Stimulated activated effector memory CD8-positive, alpha-beta T cell treated with anti-CD3 and anti-CD28 coated beads, Interleukin-12 subunit alpha, Interleukin-12 subunit beta, amount 100 ng/mL, for 72 hours (primary cell): Measurements from ENCODE around the gene RAB2B.
"Not testable (repeated sequence)": the region's sequence is repeated elsewhere in the genome, so short reads cannot be mapped to it uniquely, and the experiment has no call there.

Experiments used
- ATAC-seq: fragments of 150-1000 bp; cut with Tn5 transposase; 2 replicates; pipeline ENCODE4 v1.10.0; 2021
- DNase-seq, 2 donors: peaks; one replicate each; pipeline ENCODE4 v3.0.0; 2021 to 2022; ENCODE audit warnings: low spot score in 2 of 2
- H3K27ac Mint-ChIP-seq: one replicate; pipeline ENCODE4 v1.8.0; 2022; ENCODE audit warnings: mild to moderate bottlenecking, mixed read lengths
- H3K36me3 Mint-ChIP-seq: one replicate; pipeline ENCODE4 v1.8.0; 2022; ENCODE audit warnings: mild to moderate bottlenecking, mixed read lengths
- H3K4me1 Mint-ChIP-seq: one replicate; pipeline ENCODE4 v1.8.0; 2022; ENCODE audit warnings: mixed read lengths
- H3K4me3 Mint-ChIP-seq: one replicate; pipeline ENCODE4 v1.8.0; 2022; ENCODE audit warnings: mild to moderate bottlenecking, mixed read lengths
- H3K9me3 Mint-ChIP-seq: one replicate; pipeline ENCODE4 v1.8.0; 2022; ENCODE audit warnings: mixed read lengths

RAB2B gene

GRCh38 chr14:21503376-21503775, 26.6 kb upstream of the RAB2B start:
- H3K4me1 Mint-ChIP-seq: peaks cover 46% of the 10 kb centered on the region
- peaks cover 86% of the 10 kb centered on the region for H3K36me3 Mint-ChIP-seq
- DNase-seq: no peak
- no peak for ATAC-seq
- H3K4me3 Mint-ChIP-seq: no peak overlapping the region
- H3K27ac Mint-ChIP-seq: peak overlapping the region; percentile 73
- no peaks in the 10 kb centered on the region for H3K9me3 Mint-ChIP-seq

DNA sequence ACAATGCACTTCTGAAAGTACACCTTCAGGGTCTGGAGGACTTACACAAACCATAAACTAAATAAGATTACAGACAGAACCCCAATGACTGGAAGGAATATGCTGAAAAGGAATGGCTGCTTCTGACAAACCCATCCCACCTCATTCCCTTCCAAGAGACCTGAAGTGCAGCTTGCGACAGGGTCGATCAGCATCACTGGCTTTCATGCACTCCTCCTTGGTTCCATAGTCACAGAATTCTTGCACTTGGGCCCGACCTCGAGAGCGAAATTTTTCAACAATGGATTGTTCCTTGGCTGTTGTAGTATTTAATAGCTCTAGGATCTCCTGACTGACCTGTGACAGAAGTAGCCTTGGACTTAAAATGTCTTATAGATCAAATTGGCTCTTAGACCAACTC, 24.8 kb upstream of the RAB2B start:
- H3K4me1 Mint-ChIP-seq: peaks cover 33% of the 10 kb centered on the region
- H3K9me3 Mint-ChIP-seq: no peaks in the 10 kb centered on the region
- no peak overlapping the region for H3K4me3 Mint-ChIP-seq
- ATAC-seq: no peak
- DNase-seq: no peak
- H3K36me3 Mint-ChIP-seq: peaks cover 89% of the 10 kb centered on the region
- peak overlapping the region; percentile 64 for H3K27ac Mint-ChIP-seq

- peaks cover 23% of the 10 kb centered on the region for H3K4me1 Mint-ChIP-seq
- peak; percentile 65 for ATAC-seq
- H3K36me3 Mint-ChIP-seq: peaks cover 99% of the 10 kb centered on the region
- peak overlapping the region; percentile 64 for H3K27ac Mint-ChIP-seq
- no peak for DNase-seq
- no peaks in the 10 kb centered on the region for H3K9me3 Mint-ChIP-seq
- H3K4me3 Mint-ChIP-seq: no peak overlapping the region
Observed at GRCh38 chr14:21498540-21499526, 22.1 kb upstream of the RAB2B start.

- ATAC-seq (no peak), DNase-seq (no peak)
- peaks cover 15% of the 10 kb centered on the region for H3K4me1 Mint-ChIP-seq
- no peak overlapping the region for H3K4me3 Mint-ChIP-seq
- no peaks in the 10 kb centered on the region for H3K9me3 Mint-ChIP-seq
- H3K36me3 Mint-ChIP-seq: peaks cover 100% of the 10 kb centered on the region
- H3K27ac Mint-ChIP-seq: no peak overlapping the region
Observed at GRCh38 chr14:21496453-21496852, 19.7 kb upstream of the RAB2B start.

- ATAC-seq: no peak
- Mint-ChIP-seq H3K4me1 (peaks cover 8% of the 10 kb centered on the region), H3K4me3 (no peak overlapping the region), H3K27ac (peak overlapping the region; percentile 45), H3K36me3 (peaks cover 100% of the 10 kb centered on the region), H3K9me3 (no peaks in the 10 kb centered on the region)
- DNase-seq: no peak
Observed at GRCh38 chr14:21494902-21495762, 18.4 kb upstream of the RAB2B start.

GRCh38 chr14:21486640-21487087, 9.9 kb upstream of the RAB2B start:
- Mint-ChIP-seq H3K36me3 (peaks cover 89% of the 10 kb centered on the region), H3K4me3 (no peak overlapping the region), H3K27ac (peak overlapping the region; percentile 46), H3K9me3 (no peaks in the 10 kb centered on the region), H3K4me1 (peaks cover 3% of the 10 kb centered on the region)
- no peak for DNase-seq
- peak; percentile 52 for ATAC-seq

DNA sequence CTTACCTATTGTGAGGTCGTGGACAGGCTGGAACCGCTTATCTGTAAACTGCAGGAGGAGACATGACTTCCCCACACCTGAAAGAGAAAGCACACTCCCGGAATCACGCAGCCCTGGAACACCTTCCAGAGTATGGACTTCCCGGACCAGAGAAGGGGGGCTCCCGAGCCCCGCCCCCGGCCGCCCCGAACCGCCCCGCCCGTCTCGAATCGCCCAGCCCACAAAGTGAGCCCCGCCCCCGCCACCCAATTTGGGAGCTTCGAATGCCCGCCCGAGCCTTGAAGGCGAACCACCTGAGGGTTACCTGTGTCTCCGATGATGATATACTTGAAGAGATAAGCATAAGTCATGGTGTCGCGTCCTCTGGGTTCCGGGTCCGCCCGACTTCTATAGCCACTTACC, 235 bp downstream of the RAB2B start:
- H3K4me1 Mint-ChIP-seq: peaks cover 24% of the 10 kb centered on the region
- peak overlapping the region; percentile 98 for H3K27ac Mint-ChIP-seq
- DNase-seq (peak; percentile 54 to 89), ATAC-seq (peak; percentile 64)
- no peaks in the 10 kb centered on the region for H3K9me3 Mint-ChIP-seq
- H3K36me3 Mint-ChIP-seq: peaks cover 77% of the 10 kb centered on the region
- peak overlapping the region; percentile 95 for H3K4me3 Mint-ChIP-seq

GRCh38 chr14:21475767-21476522, 814 bp downstream of the RAB2B start:
- H3K4me3 Mint-ChIP-seq: peak overlapping the region; percentile 95
- DNase-seq (no peak), ATAC-seq (no peak)
- H3K4me1 Mint-ChIP-seq: peaks cover 23% of the 10 kb centered on the region
- H3K9me3 Mint-ChIP-seq: no peaks in the 10 kb centered on the region
- peaks cover 77% of the 10 kb centered on the region for H3K36me3 Mint-ChIP-seq
- peak overlapping the region; percentile 98 for H3K27ac Mint-ChIP-seq

- Mint-ChIP-seq H3K36me3 (peaks cover 93% of the 10 kb centered on the region), H3K4me3 (no peak overlapping the region)
- DNase-seq: no peak
Observed at GRCh38 chr14:21467616-21468015, 9.1 kb downstream of the RAB2B start.

DNA sequence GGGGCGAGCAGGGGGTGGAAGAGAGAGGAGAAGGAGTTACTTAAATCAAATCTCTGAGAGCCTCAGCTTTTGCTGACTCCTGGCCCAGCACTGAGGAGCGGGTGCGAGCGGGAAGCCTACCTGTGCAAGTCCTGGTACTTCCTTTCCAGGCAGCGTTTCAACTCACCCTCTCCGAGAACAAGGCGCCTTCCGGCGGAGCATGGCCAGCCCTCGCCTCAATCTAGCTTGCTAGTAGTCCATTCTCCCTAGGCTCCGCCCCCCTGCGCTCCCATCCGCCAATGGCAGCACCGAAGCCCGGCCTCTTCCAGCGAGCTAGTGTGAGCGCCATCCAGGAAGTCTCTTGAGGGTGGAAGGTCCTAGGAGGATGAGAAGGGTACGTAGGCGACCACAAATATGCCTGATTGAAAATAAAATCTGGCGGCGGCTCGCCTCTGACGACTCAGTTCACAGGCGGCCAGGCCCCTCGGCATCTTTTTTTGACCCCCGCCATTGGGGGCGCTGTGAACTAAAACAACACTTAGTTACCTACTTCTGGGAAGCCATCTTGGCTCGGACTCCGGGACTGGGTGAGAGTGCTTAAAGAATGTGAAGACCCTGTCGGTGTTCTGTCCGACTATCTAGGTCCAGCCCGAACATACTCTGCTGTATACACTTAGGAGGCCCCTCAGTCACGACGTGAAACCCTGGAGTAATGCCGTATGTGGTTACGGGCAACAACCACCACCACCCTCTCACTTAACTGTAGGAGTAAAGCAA, 20.7 kb downstream of the RAB2B start, which contains the start of gene CHD8:
Gene CHD8 (minus strand): TSS at position 212 of the 756 bp plus-strand sequence. CDS start 24,480 bp downstream, outside the sequence.
- peak within 1 kb of the TSS; percentile 90 for H3K4me3 Mint-ChIP-seq
- H3K36me3 Mint-ChIP-seq: peaks cover 76% of the 10 kb centered on the region
- DNase-seq (peak; percentile 95 to 99), ATAC-seq (peak; percentile 99)
- peak within 1 kb of the TSS; percentile 98 for H3K27ac Mint-ChIP-seq
- H3K9me3 Mint-ChIP-seq: no peaks in the 10 kb centered on the region
- peaks cover 21% of the 10 kb centered on the region for H3K4me1 Mint-ChIP-seq

More at GRCh38 chr14:21467616-21468015, 9.1 kb downstream of the RAB2B start:
- Mint-ChIP-seq H3K4me1 (peaks cover 5% of the 10 kb centered on the region), H3K27ac (no peak overlapping the region), H3K9me3 (no peaks in the 10 kb centered on the region)
- no peak for ATAC-seq

GRCh38 chr14:21455592-21455911, 21.2 kb downstream of the RAB2B start:
- peak; percentile 39 for ATAC-seq
- Mint-ChIP-seq H3K4me1 (peaks cover 22% of the 10 kb centered on the region), H3K4me3 (peak overlapping the region; percentile 90), H3K27ac (peak overlapping the region; percentile 98), H3K36me3 (peaks cover 76% of the 10 kb centered on the region), H3K9me3 (no peaks in the 10 kb centered on the region)
- DNase-seq: no peak

DNA sequence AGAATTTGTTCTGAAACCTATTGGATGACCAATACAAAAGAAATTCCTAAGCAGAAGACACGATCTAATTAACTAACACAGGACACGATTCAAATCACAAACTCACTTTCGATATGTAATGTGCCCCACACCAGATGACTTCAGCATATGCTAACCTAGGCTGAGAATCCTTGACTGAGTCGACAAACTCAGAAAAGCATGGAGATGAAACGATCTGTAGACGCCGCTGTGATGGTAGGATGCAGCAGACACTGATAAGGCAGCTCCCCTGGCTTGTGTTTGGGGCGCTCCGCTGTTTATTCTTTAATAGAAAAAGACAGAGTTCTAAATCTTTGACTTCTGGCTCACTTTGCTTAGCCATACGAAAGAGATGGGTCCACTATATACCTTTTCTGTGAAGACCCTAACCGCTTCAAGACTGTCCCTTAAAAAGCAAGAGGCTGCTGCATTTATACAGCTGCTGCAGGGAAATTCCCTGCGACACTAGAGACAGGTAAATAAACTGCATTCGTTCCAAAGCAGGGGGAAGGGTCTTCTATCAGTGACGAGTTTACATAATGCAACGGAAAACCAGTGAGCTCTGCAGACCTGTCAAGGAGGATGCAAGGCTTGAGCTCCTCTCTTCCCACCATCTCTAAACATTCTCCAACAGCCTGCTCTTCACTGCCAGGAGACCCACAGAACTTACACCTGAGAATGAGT, 21.8 kb downstream of the RAB2B start:
- Mint-ChIP-seq H3K36me3 (peaks cover 76% of the 10 kb centered on the region), H3K27ac (peak overlapping the region; percentile 98), H3K9me3 (no peaks in the 10 kb centered on the region), H3K4me1 (peaks cover 28% of the 10 kb centered on the region), H3K4me3 (peak overlapping the region; percentile 90)
- DNase-seq: no peak
- no peak for ATAC-seq

DNA sequence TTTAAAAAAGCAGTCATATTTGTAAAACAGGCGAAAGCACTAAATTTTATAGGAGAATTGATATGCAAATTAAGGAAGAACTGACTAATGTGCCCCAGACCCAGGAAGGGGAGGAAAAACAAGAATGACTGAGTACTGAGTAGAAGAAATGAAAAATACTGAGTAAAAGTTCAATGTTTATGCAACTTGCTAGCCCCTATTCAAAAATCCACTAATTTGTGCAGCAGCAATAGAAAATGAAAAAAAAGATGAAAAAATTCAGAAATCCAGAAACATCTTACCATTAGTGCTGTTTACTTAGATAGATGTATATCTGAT, 26.9 kb downstream of the RAB2B start:
- Mint-ChIP-seq H3K4me1 (peaks cover 52% of the 10 kb centered on the region), H3K9me3 (no peaks in the 10 kb centered on the region), H3K36me3 (peaks cover 61% of the 10 kb centered on the region), H3K4me3 (peak overlapping the region; percentile 34), H3K27ac (peak overlapping the region; percentile 64)
- ATAC-seq (no peak), DNase-seq (no peak)

DNA sequence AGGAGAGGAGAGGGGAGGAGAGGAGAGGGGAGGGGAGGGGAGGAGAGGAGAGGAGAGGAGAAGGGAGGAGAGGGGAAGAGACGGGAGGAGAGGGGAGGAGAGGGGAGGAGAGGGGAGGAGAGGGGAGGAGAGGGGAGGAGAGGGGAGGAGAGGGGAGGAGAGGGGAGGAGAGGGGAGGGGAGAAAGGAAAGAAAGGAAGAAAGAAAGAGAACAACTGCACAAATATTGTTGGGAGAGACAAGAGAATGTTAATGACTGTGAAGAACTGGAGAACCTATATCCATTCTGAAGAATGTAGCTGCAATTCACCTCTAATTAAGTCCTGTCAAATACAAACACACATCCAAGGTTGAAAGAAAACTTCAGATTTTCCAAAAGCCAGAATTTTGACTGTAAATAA, 34.1 kb downstream of the RAB2B start:
- DNase-seq, H3K9me3 Mint-ChIP-seq, H3K4me3 Mint-ChIP-seq, ATAC-seq, H3K27ac Mint-ChIP-seq: not testable (repeated sequence)
- Mint-ChIP-seq H3K4me1 (peaks cover 40% of the 10 kb centered on the region), H3K36me3 (peaks cover 31% of the 10 kb centered on the region)
